ENCODE results near the gene ETV4. TPM values are rescaled to one million over a fixed set of nuclear protein-coding genes. Genes with fewer than 3 reads are reported as not detected.

Gene ETV4
- total RNA-seq, 6 experiments from 2014 or later = 4.7 to 6.9 (median 5.8) TPM

GRCh38 chr17:43568506-43569082 is 22.5 kb upstream of the ETV4 start:
- Mint-ChIP-seq H3K36me3 (ENCODE audit: low read depth) (no peaks in the 10 kb centered on the region), H3K27ac (no peak overlapping the region), H3K9me3 (no peaks in the 10 kb centered on the region), H3K4me3 (no peak overlapping the region), H3K27me3 (ENCODE audit: insufficient read depth) (peaks cover 2% of the 10 kb centered on the region; the same call in 1 of the 2 replicates), H3K4me1 (ENCODE audit: low read depth) (peaks cover 23% of the 10 kb centered on the region)
- no peak for TF ChIP-seq CTCF (IDR thresholded peaks at IDR 0.05)
- no peak for DNase-seq

GRCh38 chr17:43563600-43564594 is 17.8 kb upstream of the ETV4 start:
- no peak overlapping the region for H3K4me3 Mint-ChIP-seq

GRCh38 chr17:43562679-43563599 is 16.8 kb upstream of the ETV4 start:
- H3K27me3 Mint-ChIP-seq (ENCODE audit: insufficient read depth) = peaks cover 11% of the 10 kb centered on the region
- H3K36me3 Mint-ChIP-seq (ENCODE audit: low read depth) = no peaks in the 10 kb centered on the region
- no peaks in the 10 kb centered on the region for H3K9me3 Mint-ChIP-seq
- no peak for TF ChIP-seq CTCF (IDR thresholded peaks at IDR 0.05)
- DNase-seq = no peak
- no peak overlapping the region for H3K27ac Mint-ChIP-seq
- peaks cover 18% of the 10 kb centered on the region for H3K4me1 Mint-ChIP-seq (ENCODE audit: low read depth)
- peak overlapping the region; percentile 41; the same call in 1 of the 2 replicates for H3K4me3 Mint-ChIP-seq

More at GRCh38 chr17:43563600-43564594, 17.8 kb upstream of the ETV4 start:
- peaks cover 11% of the 10 kb centered on the region for H3K27me3 Mint-ChIP-seq (ENCODE audit: insufficient read depth)
- no peak for DNase-seq
- no peaks in the 10 kb centered on the region for H3K36me3 Mint-ChIP-seq (ENCODE audit: low read depth)
- H3K27ac Mint-ChIP-seq = no peak overlapping the region
- no peak for TF ChIP-seq CTCF (IDR thresholded peaks at IDR 0.05)
- peaks cover 18% of the 10 kb centered on the region for H3K4me1 Mint-ChIP-seq (ENCODE audit: low read depth)
- H3K9me3 Mint-ChIP-seq = no peaks in the 10 kb centered on the region

GRCh38 chr17:43560461-43561427 is 14.6 kb upstream of the ETV4 start:
- H3K9me3 Mint-ChIP-seq = no peaks in the 10 kb centered on the region
- peaks cover 33% of the 10 kb centered on the region for H3K4me1 Mint-ChIP-seq (ENCODE audit: low read depth)
- no peak for DNase-seq
- no peak overlapping the region for H3K27ac Mint-ChIP-seq
- H3K27me3 Mint-ChIP-seq (ENCODE audit: insufficient read depth) = peaks cover 11% of the 10 kb centered on the region
- no peak overlapping the region for H3K4me3 Mint-ChIP-seq
- no peak for TF ChIP-seq CTCF (IDR thresholded peaks at IDR 0.05)
- H3K36me3 Mint-ChIP-seq (ENCODE audit: low read depth) = no peaks in the 10 kb centered on the region

Data from HFFc6 (cell line).